ENCODE results near the gene CBL.

GRCh38 chr11:119258983-119259382, 52.8 kb downstream of the CBL start:
- TF ChIP-seq CTCF (IDR thresholded peaks at IDR 0.05) (no peak), STAT6 (CRISPR knock-in tag; conservative IDR thresholded peaks at IDR 0.05; ENCODE audit: low read depth) (no peak), ZNF317 (CRISPR knock-in tag; IDR thresholded peaks at IDR 0.05; ENCODE audit: borderline replicate concordance, low read depth) (no peak), NR3C1 (CRISPR knock-in tag; conservative IDR thresholded peaks at IDR 0.05; ENCODE audit: low read depth) (no peak), JAZF1 (CRISPR knock-in tag; IDR thresholded peaks at IDR 0.05) (no peak), CREM (CRISPR knock-in tag; IDR thresholded peaks at IDR 0.05) (no peak), ZNF423 (CRISPR knock-in tag; IDR thresholded peaks at IDR 0.05) (no peak), TCF7 (CRISPR knock-in tag; IDR thresholded peaks at IDR 0.05; ENCODE audit: low read depth) (no peak), E2F5 (CRISPR knock-in tag; IDR thresholded peaks at IDR 0.05) (no peak), NR2C2 (CRISPR knock-in tag; IDR thresholded peaks at IDR 0.05) (no peak)
- TF ChIP-seq, protein P1, sequence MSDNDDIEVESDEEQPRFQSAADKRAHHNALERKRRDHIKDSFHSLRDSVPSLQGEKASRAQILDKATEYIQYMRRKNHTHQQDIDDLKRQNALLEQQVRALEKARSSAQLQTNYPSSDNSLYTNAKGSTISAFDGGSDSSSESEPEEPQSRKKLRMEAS (CRISPR knock-in tag; IDR thresholded peaks at IDR 0.05): no peak
